K562 (cell line): ENCODE measurements around the gene KCTD4. TPM values are rescaled to one million over a fixed set of nuclear protein-coding genes. Genes with fewer than 3 reads are reported as not detected.

Experiments used
- ATAC-seq: fragments of 200-7000 bp; cut with Tn5 transposase; 3 replicates; pipeline ENCODE4 v1.9.1; 2020; ENCODE audit warnings: moderate library complexity
- BruUV-seq: library from RNA; stranded (reverse); fragments of 400-500 nt; replicated peaks from 2 replicates; lab custom pipeline; 2021; lab: Mats Ljungman, UMichigan
- CTCF ChIA-PET: fragments of 300-600 bp; formaldehyde crosslinking; extraction: SDS; loops from one replicate; lab custom pipeline; 2021; ENCODE audit warnings: low intra/inter-chr PET ratio; lab: Yijun Ruan, JAX
- POLR2A ChIA-PET: fragments of 300-600, 350-650 bp; sonication (Branson Sonifier 250); formaldehyde crosslinking; extraction: SDS; loops from one replicate; lab custom pipeline; 2021; ENCODE audit warnings: antibody characterized with exemption, inconsistent platforms; lab: Yijun Ruan, JAX
- DNase-seq, 4 experiments: peaks; one replicate each; pipeline versions ENCODE4 v3.0.0 to v3.0.0-alpha.2; 2011 to 2018; ENCODE audit warnings: low spot score in 3 of 4, mixed read lengths in 3 of 4; ENCODE audit errors: extremely low read depth in 1 of 4
- FAIRE-seq: peaks from 2 replicates; lab custom pipeline; 2011; peaks lifted over from hg19 to GRCh38; lab: Jason Lieb, UNC
- H2AFZ ChIP-seq: 2 replicates; pipeline ENCODE4 v1.6.0; 2011; ENCODE audit warnings: low read depth, low read length, control low read depth, inconsistent platforms
- H3K27ac ChIP-seq: fragments of 200-600 bp; 3 replicates; pipeline ENCODE4 v1.8.0; 2011; ENCODE audit warnings: low read depth, mild to moderate bottlenecking, control low read depth, inconsistent platforms, low read length, moderate library complexity, mixed read lengths; ENCODE audit errors: extremely low read depth
- H3K27me3 ChIP-seq, 2 experiments: fragments of 300-600 bp in 1 of 2; 2 replicates in 1 of 2; 3 replicates in 1 of 2; pipeline versions ENCODE4 v1.6.0 to v1.8.0; 2011; ENCODE audit warnings: inconsistent platforms in 2 of 2, low read length in 2 of 2, mild to moderate bottlenecking in 1 of 2, mixed read lengths in 1 of 2, moderate library complexity in 1 of 2; ENCODE audit not compliant: control insufficient read depth in 2 of 2, insufficient read depth in 2 of 2
- H3K36me3 ChIP-seq: fragments of 300-600 bp; 3 replicates; pipeline ENCODE4 v1.8.0; 2011; ENCODE audit warnings: mild to moderate bottlenecking, low read length, inconsistent platforms; ENCODE audit not compliant: control insufficient read depth, insufficient read depth
- H3K4me1 ChIP-seq, 2 experiments: fragments of 200-600 bp in 1 of 2; replicated peaks in 1 of 2; 2 replicates in 1 of 2; 3 replicates in 1 of 2; pipeline versions ENCODE4 v1.5.1 to v1.8.0; 2011; ENCODE audit warnings: inconsistent platforms in 2 of 2, low read length in 2 of 2, mild to moderate bottlenecking in 1 of 2, mixed read lengths in 1 of 2, moderate library complexity in 1 of 2; ENCODE audit not compliant: control insufficient read depth in 2 of 2, insufficient read depth in 2 of 2
- H3K4me2 ChIP-seq: 2 replicates; pipeline ENCODE4 v1.6.1; 2011; ENCODE audit warnings: low read length, control low read depth, inconsistent platforms, mixed read lengths; ENCODE audit not compliant: insufficient read depth
- H3K4me3 ChIP-seq: fragments of 200-600 bp; sonication (generic), shearing (Covaris generic); 2 replicates; pipeline ENCODE4 v1.5.1; 2016; ENCODE audit warnings: control low read depth, inconsistent platforms
- H3K79me2 ChIP-seq: fragments of 200-600 bp; 3 replicates; pipeline ENCODE4 v1.8.0; 2011; ENCODE audit warnings: low read length, inconsistent platforms; ENCODE audit not compliant: control insufficient read depth, insufficient read depth
- H3K9ac ChIP-seq, 2 experiments: 2 replicates each; pipeline versions ENCODE4 v1.6.0 to v1.6.1; 2011; ENCODE audit warnings: low read depth in 2 of 2, low read length in 2 of 2, control low read depth in 1 of 2, inconsistent platforms in 1 of 2, mild to moderate bottlenecking in 1 of 2, mixed read lengths in 1 of 2; ENCODE audit not compliant: insufficient read depth in 1 of 2
- H3K9me1 ChIP-seq: one replicate; pipeline ENCODE4 v1.6.0; 2011; ENCODE audit warnings: inconsistent platforms, mild to moderate bottlenecking, low read length, moderate library complexity; ENCODE audit not compliant: control insufficient read depth, insufficient read depth
- H3K9me3 ChIP-seq: replicated peaks from 2 replicates; pipeline ENCODE4 v1.5.1; 2011; ENCODE audit warnings: low read depth, low read length, inconsistent platforms; ENCODE audit not compliant: control insufficient read depth, insufficient read depth
- H4K20me1 ChIP-seq: replicated peaks from 2 replicates; pipeline ENCODE4 v1.6.1; 2011; ENCODE audit warnings: low read length, inconsistent platforms, mixed read lengths; ENCODE audit not compliant: control insufficient read depth, insufficient read depth
- CC2D1A ChIP-seq: fragments of 450-650 bp; IDR thresholded peaks from 2 replicates; pipeline ENCODE4 v1.6.1; 2017; ENCODE audit warnings: mild to moderate bottlenecking
- COPS2 ChIP-seq: fragments of 450-650 bp; conservative IDR thresholded peaks from 2 replicates; pipeline ENCODE4 v1.6.1; 2016; ENCODE audit warnings: mild to moderate bottlenecking, moderate library complexity
- CTCF ChIP-seq, 3 experiments: IDR thresholded peaks in 2 of 3; conservative IDR thresholded peaks in 1 of 3; 2 replicates each; pipeline ENCODE4 v1.5.1; 2011 to 2012; ENCODE audit warnings: low read length in 3 of 3, mild to moderate bottlenecking in 3 of 3, control low read depth in 2 of 3, improper control_type of control experiment in 1 of 3, inconsistent platforms in 1 of 3, low read depth in 1 of 3, mixed read lengths in 1 of 3, moderate library complexity in 1 of 3; ENCODE audit not compliant: insufficient read depth in 2 of 3
- FOXP4 ChIP-seq: sonication (generic); formaldehyde crosslinking; IDR thresholded peaks from 2 replicates; pipeline ENCODE4 v1.8.0; 2022; ENCODE audit warnings: mild to moderate bottlenecking, missing genetic modification reagents, borderline replicate concordance
- MEIS2 ChIP-seq: fragments of 450-650 bp; IDR thresholded peaks from 2 replicates; pipeline ENCODE4 v1.6.1; 2014; ENCODE audit warnings: mild to moderate bottlenecking; ENCODE audit not compliant: partially characterized antibody
- NEUROD1 ChIP-seq: fragments of 150-350 bp; IDR thresholded peaks from 2 replicates; pipeline ENCODE4 v1.6.1; 2014; ENCODE audit warnings: borderline replicate concordance, low read length, low read depth; ENCODE audit not compliant: partially characterized antibody
- RAD21 ChIP-seq, 2 experiments: fragments of 250-450 bp in 1 of 2; fragments of 450-650 bp in 1 of 2; sonication (Bioruptor Pico) in 1 of 2; formaldehyde crosslinking in 1 of 2; IDR thresholded peaks in 1 of 2; conservative IDR thresholded peaks in 1 of 2; 2 replicates each; pipeline versions ENCODE4 v1.4.0 to v1.8.0; 2020 to 2022; ENCODE audit warnings: mild to moderate bottlenecking in 2 of 2, moderate library complexity in 1 of 2
- SMC3 ChIP-seq: conservative IDR thresholded peaks from 2 replicates; pipeline ENCODE4 v1.6.1; 2011; ENCODE audit warnings: low read depth, low read length, improper control_type of control experiment; ENCODE audit not compliant: insufficient read depth
- SPI1 ChIP-seq: IDR thresholded peaks from 2 replicates; pipeline ENCODE4 v1.6.1; 2011; ENCODE audit warnings: low read depth, low read length, control low read depth, borderline replicate concordance
- TFAM ChIP-seq: fragments of 250-450 bp; sonication (Bioruptor Pico); conservative IDR thresholded peaks from 2 replicates; pipeline ENCODE4 v1.5.0; 2021; ENCODE audit warnings: mild to moderate bottlenecking, moderate library complexity
- ZBTB9 ChIP-seq: fragments of 450-650 bp; formaldehyde crosslinking; IDR thresholded peaks from 2 replicates; pipeline ENCODE4 v1.4.0; 2020; ENCODE audit warnings: mild to moderate bottlenecking, moderate library complexity
- ZKSCAN8 ChIP-seq: fragments of 200-800 bp; sonication (Bioruptor generic); IDR thresholded peaks from 2 replicates; pipeline ENCODE4 v1.6.1; 2016; ENCODE audit warnings: missing genetic modification characterization, missing compliant biosample characterization
- WGBS: fragments of 100-300 bp; shearing (Covaris generic); methylation state at CpG from one replicate; pipeline ENCODE4 v1.1.6; 2016; ENCODE audit warnings: low coverage, mixed read lengths; ENCODE audit not compliant: insufficient coverage; ENCODE audit errors: missing lambda C conversion rate; 5-methylcytosine and 5-hydroxymethylcytosine counted together
- in situ Hi-C: fragments of 300-500 bp; cut with MboI; formaldehyde crosslinking; loops from 4 replicates; pipeline ENCODE4 v1.15.0; 2018; ENCODE audit warnings: inconsistent platforms, mixed read lengths
- intact Hi-C: fragments of 100-400 bp; cut with micrococcal nuclease; formaldehyde crosslinking; loops from 2 replicates; pipeline ENCODE4 v1.14.2; 2022
- polyA plus RNA-seq, 8 experiments: library from polyadenylated mRNA; depleted of rRNA in 4 of 8; stranded (reverse) in 5 of 8; unstranded in 3 of 8; fragments of >200 nt; fragmentation: Nextera tagmentation in 2 of 8; fragmentation: Illumina TruSeq in 1 of 8; extraction: Ambion mirVana in 2 of 8; extraction: Trizol in 1 of 8; gene quantifications; 2 replicates each; pipeline versions ENCODE4 v1.2.1 to v1.2.3, GENCODE V29; 2011 to 2014; ENCODE audit warnings: inconsistent platforms in 1 of 8, missing spikeins in 1 of 8
- total RNA-seq, 7 experiments: library from RNA; depleted of rRNA in 6 of 7; stranded (reverse); fragments of >200 nt in 6 of 7; fragmentation: Illumina TruSeq in 2 of 7; extraction: Trizol in 2 of 7; gene quantifications; 2 replicates each; pipeline versions ENCODE4 v1.2.1 to v1.2.3, GENCODE V29; 2011 to 2021; ENCODE audit warnings: low replicate concordance in 1 of 7

Gene KCTD4
- total and polyA plus RNA-seq, 9 of the 15 experiments (the other 6 are each of a cell fraction or from before 2014, with no cell fraction given), result not detected

GRCh38 chr13:45194081-45194939 lies 6.5 kb downstream of the KCTD4 start (continued):
- TF ChIP-seq CTCF (IDR thresholded peaks at IDR 0.05 in 2 of 3, conservative IDR thresholded peaks at IDR 0.05 in 1 of 3; ENCODE audit: insufficient read depth in 2 of 3, low read depth in 1 of 3, low read length in 3 of 3) (peak in 2 of 3 experiments; percentile 25 to 33; a peak in 2 of 6 replicates), RAD21 (CRISPR knock-in tag; conservative IDR thresholded peaks at IDR 0.05 in 1 of 2, IDR thresholded peaks at IDR 0.05 in 1 of 2) (0 out of 4 replicates have a peak, but pooled peaks of 1 of the 2 experiments have one; percentile 2), SPI1 (0 out of 2 replicates have a peak, but pooled peaks have one; percentile 2)

- Histone ChIP-seq H3K36me3 (peaks cover 15% of the 10 kb centered on the region; the same call in 2 of the 3 replicates), H3K4me2 (no peak overlapping the region), H4K20me1 (no peaks in the 10 kb centered on the region), H3K9ac (no peak overlapping the region), H3K4me1 (peaks cover 0 to 4% of the 10 kb centered on the region in 2 experiments; a peak in 2 of 5 replicates), H3K4me3 (no peak overlapping the region), H2AFZ (no peak overlapping the region), H3K27ac (no peak overlapping the region), H3K9me3 (no peaks in the 10 kb centered on the region), H3K79me2 (peaks cover 15% of the 10 kb centered on the region), H3K9me1 (no peaks in the 10 kb centered on the region), H3K27me3 (no peaks in the 10 kb centered on the region)
- WGBS, result 100% methylated on average over 1 of the region's 1 CpG
- FAIRE-seq (no peak), ATAC-seq (no peak), DNase-seq (no peak)
- in situ Hi-C loops (no loop called here), intact Hi-C loops (loop anchor here (10.0 kb wide), 1 partner anchor 113 kb away; no protein-coding TSS in a partner anchor)
- BruUV-seq, result no TSS peak
- ChIA-PET POLR2A (interaction anchor here (0.6 kb wide), 1 partner anchor 106 kb away, joined by 3 read pairs; no protein-coding TSS in a partner anchor), CTCF (no interaction called here)
- TF ChIP-seq COPS2, result no peak
- no peak for TF ChIP-seq TFAM
- no peak for TF ChIP-seq MEIS2
- TF ChIP-seq CC2D1A, result no peak
- no peak for TF ChIP-seq FOXP4 (CRISPR knock-in tag)
- TF ChIP-seq SMC3, result no peak
- no peak for TF ChIP-seq ZBTB9
- no peak for TF ChIP-seq ZKSCAN8 (CRISPR knock-in tag)
- no peak for TF ChIP-seq NEUROD1
Observed at GRCh38 chr13:45191874-45192273, 9.0 kb downstream of the KCTD4 start.
